HG03460 (cell line): ENCODE data around the gene CARD10.
"Not testable (repeated sequence)": the region's sequence is repeated elsewhere in the genome, so short reads cannot be mapped to it uniquely, and the experiment has no call there.

Experiments used
- ATAC-seq: cut with Tn5 transposase; IDR thresholded peaks from one replicate; pipeline ENCODE4 v1.9.1; 2021; ENCODE audit not compliant: unreplicated experiment

CARD10 gene

GRCh38 chr22:37469416-37470086 lies 49.7 kb downstream of the CARD10 start:
- no peak for ATAC-seq

GRCh38 chr22:37468201-37468695 lies 51.0 kb downstream of the CARD10 start:
- not testable (repeated sequence) for ATAC-seq

GRCh38 chr22:37467391-37467955 lies 51.7 kb downstream of the CARD10 start:
- ATAC-seq = no peak

- no peak for ATAC-seq
Measured at GRCh38 chr22:37464181-37464580, 55.0 kb downstream of the CARD10 start.

- no peak for ATAC-seq
Measured at GRCh38 chr22:37462983-37463382, 56.2 kb downstream of the CARD10 start.

GRCh38 chr22:37462436-37462835 lies 56.8 kb downstream of the CARD10 start:
- ATAC-seq = no peak

GRCh38 chr22:37461961-37462360 lies 57.3 kb downstream of the CARD10 start:
- ATAC-seq = no peak

GRCh38 chr22:37460684-37461083 lies 58.5 kb downstream of the CARD10 start:
- no peak for ATAC-seq

- ATAC-seq = no peak
Measured at GRCh38 chr22:37459206-37459605, 60.0 kb downstream of the CARD10 start.

GRCh38 chr22:37457093-37457893 lies 61.9 kb downstream of the CARD10 start:
- no peak for ATAC-seq

- no peak for ATAC-seq
Measured at GRCh38 chr22:37456346-37456745, 62.9 kb downstream of the CARD10 start.

GRCh38 chr22:37455896-37456295 lies 63.3 kb downstream of the CARD10 start:
- ATAC-seq = no peak

GRCh38 chr22:37454857-37455686 lies 64.1 kb downstream of the CARD10 start:
- no peak for ATAC-seq

GRCh38 chr22:37453696-37454095 lies 65.5 kb downstream of the CARD10 start:
- no peak for ATAC-seq

- ATAC-seq = no peak
Measured at GRCh38 chr22:37451218-37451617, 68.0 kb downstream of the CARD10 start.

GRCh38 chr22:37449331-37450001 lies 69.7 kb downstream of the CARD10 start:
- no peak for ATAC-seq

- no peak for ATAC-seq
Measured at GRCh38 chr22:37448516-37449127, 70.6 kb downstream of the CARD10 start.

GRCh38 chr22:37445501-37445900 lies 73.7 kb downstream of the CARD10 start:
- no peak for ATAC-seq

GRCh38 chr22:37443977-37444376 lies 75.2 kb downstream of the CARD10 start:
- ATAC-seq = no peak

- no peak for ATAC-seq
Measured at GRCh38 chr22:37443086-37443485, 76.1 kb downstream of the CARD10 start.
